HCT116 (cell line): ENCODE results near the gene SH3TC1. TPM values are rescaled to one million over a fixed set of nuclear protein-coding genes. Genes with fewer than 3 reads are reported as not detected.

Experiments
- ATAC-seq: fragments of 200-7000 bp; cut with Tn5 transposase; 2 replicates; pipeline ENCODE4 v1.9.1; 2020; ENCODE audit warnings: mild to moderate bottlenecking, moderate library complexity
- BruUV-seq: library from RNA; stranded (reverse); fragments of 400-500 nt; replicated peaks from 2 replicates; lab custom pipeline; 2021; lab: Mats Ljungman, UMichigan
- CTCF ChIA-PET: fragments of 300-600 bp; sonication (Branson Sonifier 250); formaldehyde crosslinking; loops from one replicate; lab custom pipeline; 2021; ENCODE audit warnings: antibody characterized with exemption; lab: Charles Lee
- POLR2A ChIA-PET: fragments of 300-600, 350-600 bp; sonication (Branson Sonifier 250); formaldehyde crosslinking; loops from one replicate; lab custom pipeline; 2021; ENCODE audit warnings: antibody characterized with exemption; lab: Charles Lee
- RAD21 ChIA-PET, 2 experiments: fragments of 300-600 bp; sonication (Branson Sonifier 250); formaldehyde crosslinking; loops; one replicate each; lab custom pipeline; 2023; ENCODE audit warnings: low total read pairs in 2 of 2; ENCODE audit not compliant: uncharacterized antibody in 2 of 2, unreplicated experiment in 2 of 2, low non-redundant PET in 1 of 2; lab: Charles Lee
- DNase-seq: peaks from one replicate; pipeline ENCODE4 v3.0.0-alpha.2; 2010; ENCODE audit warnings: low read depth, low spot score
- H2AFZ ChIP-seq: fragments of 200-600 bp; shearing (Covaris generic), sonication (generic); 2 replicates; pipeline ENCODE4 v1.6.1; 2017; ENCODE audit warnings: low read depth, mixed run types, mixed read lengths, antibody characterized with exemption, low read length; ENCODE audit not compliant: poor library complexity, severe bottlenecking
- H3K27ac ChIP-seq: 2 replicates; pipeline ENCODE4 v1.5.1; 2012; ENCODE audit warnings: low read depth, low read length
- H3K27me3 ChIP-seq: fragments of 200-600 bp; sonication (generic); 2 replicates; pipeline ENCODE4 v1.6.1; 2016; ENCODE audit warnings: mixed run types, low read length, mixed read lengths; ENCODE audit not compliant: insufficient read depth
- H3K36me3 ChIP-seq, 2 experiments: fragments of 200-500 bp in 1 of 2; fragments of 200-600 bp in 1 of 2; sonication (Bioruptor generic) in 1 of 2; sonication (generic) in 1 of 2; 2 replicates each; pipeline versions ENCODE4 v1.5.1 to v1.6.1; 2014 to 2016; ENCODE audit warnings: low read length in 2 of 2, inconsistent platforms in 1 of 2, mixed read lengths in 1 of 2, mixed run types in 1 of 2; ENCODE audit not compliant: insufficient read depth in 2 of 2, control insufficient read depth in 1 of 2
- H3K4me1 ChIP-seq, 2 experiments: fragments of 200-600 bp in 1 of 2; sonication (generic) in 1 of 2; 2 replicates each; pipeline versions ENCODE4 v1.5.1 to v1.6.1; 2012 to 2017; ENCODE audit warnings: low read length in 2 of 2, inconsistent platforms in 1 of 2, mild to moderate bottlenecking in 1 of 2, mixed read lengths in 1 of 2, mixed run types in 1 of 2, moderate library complexity in 1 of 2; ENCODE audit not compliant: insufficient read depth in 2 of 2, control insufficient read depth in 1 of 2
- H3K4me2 ChIP-seq: fragments of 200-600 bp; sonication (generic); 2 replicates; pipeline ENCODE4 v1.6.1; 2017; ENCODE audit warnings: mixed run types, low read length, mixed read lengths
- H3K4me3 ChIP-seq, 2 experiments: fragments of 200-600 bp in 1 of 2; sonication (generic) in 1 of 2; replicated peaks in 1 of 2; 2 replicates each; pipeline ENCODE4 v1.5.1; 2011 to 2016; ENCODE audit warnings: low read length in 2 of 2, control low read depth in 1 of 2, low read depth in 1 of 2, mild to moderate bottlenecking in 1 of 2, mixed read lengths in 1 of 2, mixed run types in 1 of 2
- H3K79me2 ChIP-seq: fragments of 200-600 bp; sonication (generic); 2 replicates; pipeline ENCODE4 v1.6.1; 2017; ENCODE audit warnings: mild to moderate bottlenecking, mixed run types, low read length, moderate library complexity, mixed read lengths; ENCODE audit not compliant: insufficient read depth
- H3K9ac ChIP-seq: fragments of 200-600 bp; sonication (generic); 2 replicates; pipeline ENCODE4 v1.6.1; 2016; ENCODE audit warnings: low read length, mixed read lengths
- H3K9me2 ChIP-seq: fragments of 200-600 bp; sonication (generic), shearing (Covaris generic); 2 replicates; pipeline ENCODE4 v1.6.1; 2017; ENCODE audit warnings: mixed run types, mild to moderate bottlenecking, moderate library complexity; ENCODE audit not compliant: insufficient read depth
- H3K9me3 ChIP-seq, 2 experiments: fragments of 200-500 bp in 1 of 2; fragments of 200-600 bp in 1 of 2; sonication (Bioruptor generic) in 1 of 2; sonication (generic) in 1 of 2; 2 replicates each; pipeline ENCODE4 v1.6.1; 2014 to 2017; ENCODE audit warnings: low read length in 2 of 2, mixed read lengths in 2 of 2, inconsistent platforms in 1 of 2, low read depth in 1 of 2, mild to moderate bottlenecking in 1 of 2, mixed run types in 1 of 2, moderate library complexity in 1 of 2; ENCODE audit not compliant: control insufficient read depth in 1 of 2, insufficient read depth in 1 of 2
- H4K20me1 ChIP-seq: fragments of 200-600 bp; sonication (generic), shearing (Covaris generic); 2 replicates; pipeline ENCODE4 v1.6.1; 2017; ENCODE audit warnings: mixed run types, mild to moderate bottlenecking, moderate library complexity; ENCODE audit not compliant: insufficient read depth
- ATF3 ChIP-seq: IDR thresholded peaks from 2 replicates; pipeline ENCODE4 v1.6.1; 2012
- CTCF ChIP-seq, 3 experiments: fragments of 200-600 bp in 1 of 3; sonication (generic) in 1 of 3; IDR thresholded peaks in 2 of 3; conservative IDR thresholded peaks in 1 of 3; 2 replicates each; pipeline ENCODE4 v1.5.1; 2012 to 2017; ENCODE audit warnings: low read depth in 2 of 3, low read length in 2 of 3, antibody characterized with exemption in 1 of 3, borderline replicate concordance in 1 of 3, control low read depth in 1 of 3, mild to moderate bottlenecking in 1 of 3, mixed read lengths in 1 of 3, mixed run types in 1 of 3, moderate library complexity in 1 of 3; ENCODE audit not compliant: insufficient read depth in 1 of 3
- EGR1 ChIP-seq: IDR thresholded peaks from 2 replicates; pipeline ENCODE4 v1.6.1; 2012; ENCODE audit warnings: low read depth
- ELF1 ChIP-seq: IDR thresholded peaks from 2 replicates; pipeline ENCODE4 v1.6.1; 2012; ENCODE audit warnings: low read depth, borderline replicate concordance
- EZH2 ChIP-seq: fragments of 200-600 bp; sonication (generic); IDR thresholded peaks from 2 replicates; pipeline ENCODE4 v1.6.1; 2017; ENCODE audit warnings: antibody characterized with exemption, mixed run types
- FOSL1 ChIP-seq: IDR thresholded peaks from 2 replicates; pipeline ENCODE4 v1.6.1; 2012; ENCODE audit warnings: low read depth
- POLR2AphosphoS5 ChIP-seq: IDR thresholded peaks from 2 replicates; pipeline ENCODE4 v1.6.1; 2011; ENCODE audit warnings: mild to moderate bottlenecking, low read depth, low read length, moderate library complexity
- RAD21 ChIP-seq: IDR thresholded peaks from 2 replicates; pipeline ENCODE4 v1.6.1; 2012; ENCODE audit warnings: low read depth, mild to moderate bottlenecking
- SIN3A ChIP-seq: IDR thresholded peaks from 2 replicates; pipeline ENCODE4 v1.6.1; 2012; ENCODE audit warnings: low read depth
- SP1 ChIP-seq: IDR thresholded peaks from 2 replicates; pipeline ENCODE4 v1.6.1; 2012; ENCODE audit warnings: low read depth
- SRF ChIP-seq: IDR thresholded peaks from 2 replicates; pipeline ENCODE4 v1.6.1; 2012; ENCODE audit warnings: low read depth
- TCF7L2 ChIP-seq: IDR thresholded peaks from 2 replicates; pipeline ENCODE4 v1.7.0; 2011; ENCODE audit warnings: borderline replicate concordance, inconsistent platforms; ENCODE audit not compliant: insufficient read depth, insufficient read length; ENCODE audit errors: extremely low read depth
- ZBTB33 ChIP-seq: IDR thresholded peaks from 2 replicates; pipeline ENCODE4 v1.6.1; 2011; ENCODE audit warnings: mild to moderate bottlenecking, low read length, moderate library complexity; ENCODE audit not compliant: insufficient replicate concordance; ENCODE audit errors: extremely low read depth
- ZFX ChIP-seq: fragments of 450-650 bp; IDR thresholded peaks from 2 replicates; pipeline ENCODE4 v1.6.1; 2017
- intact Hi-C: fragments of 100-400 bp; cut with micrococcal nuclease; formaldehyde crosslinking; loops from 2 replicates; pipeline ENCODE4 v1.10.0; 2022
- total RNA-seq: library from RNA; stranded (reverse); gene quantifications from one replicate; pipeline ENCODE4 v1.2.1, GENCODE V29; 2021; ENCODE audit not compliant: unreplicated experiment

SH3TC1 gene
- total RNA-seq, 1 experiment from 2014 or later, result 12.5 TPM

- H3K4me3 ChIP-seq, result no peak overlapping the region
- H3K9me3 ChIP-seq, result no peaks in the 10 kb centered on the region
- ATAC-seq (no peak), DNase-seq (no peak)
- ChIA-PET POLR2A (no interaction called here), CTCF (no interaction called here), RAD21 (no interaction called here)
- H3K4me2 ChIP-seq, result peak overlapping the region; percentile 79; the same call in 1 of the 2 replicates
- intact Hi-C loops, result no loop called here
- peaks cover 12 to 51% of the 10 kb centered on the region in 2 experiments for H3K4me1 ChIP-seq
- no peaks in the 10 kb centered on the region for H3K9me2 ChIP-seq
- BruUV-seq, result no TSS peak
- no peak overlapping the region for H3K9ac ChIP-seq
- TF ChIP-seq EZH2 (no peak), SRF (no peak), TCF7L2 (no peak), POLR2AphosphoS5 (no peak)
- no peaks in the 10 kb centered on the region for H3K27me3 ChIP-seq
- no peaks in the 10 kb centered on the region for H3K36me3 ChIP-seq
- H3K79me2 ChIP-seq, result no peaks in the 10 kb centered on the region
- H2AFZ ChIP-seq, result no peak overlapping the region
- no peak overlapping the region for H3K27ac ChIP-seq
- no peaks in the 10 kb centered on the region for H4K20me1 ChIP-seq
Measured at GRCh38 chr4:8184061-8184460, 15.0 kb upstream of the SH3TC1 start.

GRCh38 chr4:8185295-8185694 lies 13.8 kb upstream of the SH3TC1 start:
- no peaks in the 10 kb centered on the region for H3K9me2 ChIP-seq
- peaks cover 15 to 60% of the 10 kb centered on the region in 2 experiments for H3K4me1 ChIP-seq
- H3K27me3 ChIP-seq, result no peaks in the 10 kb centered on the region
- H3K4me2 ChIP-seq, result no peak overlapping the region
- no peaks in the 10 kb centered on the region for H3K36me3 ChIP-seq
- RAD21 ChIA-PET, result no interaction called here
- H4K20me1 ChIP-seq, result no peaks in the 10 kb centered on the region
- no peak overlapping the region for H3K27ac ChIP-seq
- CTCF ChIA-PET, result no interaction called here
- H3K4me3 ChIP-seq, result no peak overlapping the region
- no peaks in the 10 kb centered on the region for H3K9me3 ChIP-seq
- no TSS peak for BruUV-seq
- no peak overlapping the region for H3K9ac ChIP-seq
- intact Hi-C loops, result no loop called here
- DNase-seq, result no peak
- no peaks in the 10 kb centered on the region for H3K79me2 ChIP-seq
- no peak for ATAC-seq
- POLR2A ChIA-PET, result no interaction called here
- no peak overlapping the region for H2AFZ ChIP-seq
- TF ChIP-seq ATF3, result no peak
- TF ChIP-seq CTCF (IDR thresholded peaks at IDR 0.05 in 2 of 3, conservative IDR thresholded peaks at IDR 0.05 in 1 of 3; ENCODE audit: borderline replicate concordance in 1 of 3, insufficient read depth in 1 of 3, low read depth in 2 of 3, low read length in 2 of 3), result no peak
- TF ChIP-seq FOSL1, result no peak
- no peak for TF ChIP-seq ZBTB33
- no peak for TF ChIP-seq ELF1
- no peak for TF ChIP-seq RAD21
- no peak for TF ChIP-seq SIN3A
- TF ChIP-seq EZH2, result no peak
- TF ChIP-seq EGR1, result no peak
- no peak for TF ChIP-seq SP1
- no peak for TF ChIP-seq ZFX
